DOHH2 (cell line): ENCODE measurements around the gene EML1.

Experiments
- H3F3A ChIP-seq: fragments of 200-600 bp; sonication (generic), shearing (Covaris generic); 2 replicates; pipeline ENCODE4 v1.6.0; 2016; ENCODE audit warnings: antibody characterized with exemption, mild to moderate bottlenecking; ENCODE audit not compliant: control insufficient read depth, insufficient read depth
- H3K27ac ChIP-seq: fragments of 200-600 bp; sonication (generic); 2 replicates; pipeline ENCODE4 v1.5.1; 2014; ENCODE audit warnings: low read depth, mild to moderate bottlenecking, low read length, moderate library complexity
- H3K27me3 ChIP-seq: fragments of 200-600 bp; sonication (generic); 2 replicates; pipeline ENCODE4 v1.6.1; 2014; ENCODE audit warnings: mild to moderate bottlenecking, low read length, mixed read lengths; ENCODE audit not compliant: control insufficient read depth
- H3K36me3 ChIP-seq: fragments of 200-600 bp; sonication (generic); 2 replicates; pipeline ENCODE4 v1.6.1; 2014; ENCODE audit warnings: mild to moderate bottlenecking, low read length, moderate library complexity, mixed read lengths; ENCODE audit not compliant: control insufficient read depth
- H3K4me1 ChIP-seq: fragments of 200-600 bp; sonication (generic); 2 replicates; pipeline ENCODE4 v1.6.1; 2014; ENCODE audit warnings: mild to moderate bottlenecking, low read length, mixed read lengths; ENCODE audit not compliant: control insufficient read depth
- H3K4me2 ChIP-seq: fragments of 200-600 bp; sonication (generic); 2 replicates; pipeline ENCODE4 v1.6.0; 2014; ENCODE audit warnings: mild to moderate bottlenecking, low read length, moderate library complexity
- H3K4me3 ChIP-seq: fragments of 200-600 bp; sonication (generic); 2 replicates; pipeline ENCODE4 v1.5.1; 2014; ENCODE audit warnings: mild to moderate bottlenecking, low read length, mixed read lengths
- H3K79me2 ChIP-seq: fragments of 200-600 bp; sonication (generic); 2 replicates; pipeline ENCODE4 v1.6.1; 2014; ENCODE audit warnings: mild to moderate bottlenecking, low read length, mixed read lengths; ENCODE audit not compliant: control insufficient read depth
- H3K9me2 ChIP-seq: fragments of 200-600 bp; sonication (generic); replicated peaks from 2 replicates; pipeline ENCODE4 v1.6.1; 2014; ENCODE audit warnings: mild to moderate bottlenecking, low read length, mixed read lengths; ENCODE audit not compliant: control insufficient read depth
- H3K9me3 ChIP-seq: fragments of 200-600 bp; sonication (generic); 2 replicates; pipeline ENCODE4 v1.6.1; 2014; ENCODE audit warnings: antibody characterized with exemption, low read length, mixed read lengths; ENCODE audit not compliant: control insufficient read depth, insufficient read depth
- H4K20me1 ChIP-seq: fragments of 200-600 bp; sonication (generic); 2 replicates; pipeline ENCODE4 v1.6.0; 2014; ENCODE audit warnings: low read depth, mild to moderate bottlenecking, antibody characterized with exemption, low read length, moderate library complexity; ENCODE audit not compliant: control insufficient read depth, insufficient read depth
- CTCF ChIP-seq: fragments of 200-600 bp; sonication (generic); IDR thresholded peaks from one replicate; pipeline ENCODE4 v1.5.1; 2014; ENCODE audit warnings: antibody characterized with exemption, mild to moderate bottlenecking, low read depth, low read length; ENCODE audit not compliant: poor library complexity, severe bottlenecking
- EZH2phosphoT487 ChIP-seq: fragments of 200-600 bp; sonication (generic); IDR thresholded peaks from 2 replicates; pipeline ENCODE4 v1.6.1; 2017; ENCODE audit warnings: borderline replicate concordance, mild to moderate bottlenecking, antibody characterized with exemption, low read length, moderate library complexity, mixed read lengths

Gene EML1

GRCh38 chr14:99780690-99781089, 12.5 kb upstream of the EML1 start:
- Histone ChIP-seq H3F3A (no peaks in the 10 kb centered on the region), H3K9me2 (no peaks in the 10 kb centered on the region), H3K27me3 (peaks cover 4% of the 10 kb centered on the region)

GRCh38 chr14:99781091-99781490, 12.1 kb upstream of the EML1 start:
- Histone ChIP-seq H3K4me1 (no peaks in the 10 kb centered on the region), H3F3A (no peaks in the 10 kb centered on the region), H3K27me3 (peaks cover 4% of the 10 kb centered on the region), H3K9me3 (no peaks in the 10 kb centered on the region), H3K9me2 (no peaks in the 10 kb centered on the region), H3K79me2 (no peaks in the 10 kb centered on the region), H3K36me3 (no peaks in the 10 kb centered on the region), H4K20me1 (no peaks in the 10 kb centered on the region), H3K4me3 (no peak overlapping the region), H3K27ac (no peak overlapping the region), H3K4me2 (no peak overlapping the region)
- no peak for TF ChIP-seq CTCF
- no peak for TF ChIP-seq EZH2phosphoT487

More at GRCh38 chr14:99780690-99781089, 12.5 kb upstream of the EML1 start:
- no peaks in the 10 kb centered on the region for H3K9me3 ChIP-seq
- no peak overlapping the region for H3K4me3 ChIP-seq
- TF ChIP-seq CTCF (no peak), EZH2phosphoT487 (no peak)
- no peak overlapping the region for H3K27ac ChIP-seq
- no peaks in the 10 kb centered on the region for H4K20me1 ChIP-seq
- H3K79me2 ChIP-seq = no peaks in the 10 kb centered on the region
- H3K4me1 ChIP-seq = no peaks in the 10 kb centered on the region
- no peak overlapping the region for H3K4me2 ChIP-seq
- H3K36me3 ChIP-seq = no peaks in the 10 kb centered on the region

GRCh38 chr14:99781853-99782610, 11.2 kb upstream of the EML1 start:
- Histone ChIP-seq H3K4me1 (no peaks in the 10 kb centered on the region), H3F3A (no peaks in the 10 kb centered on the region), H3K27me3 (peaks cover 4% of the 10 kb centered on the region), H3K9me2 (no peaks in the 10 kb centered on the region), H3K9me3 (no peaks in the 10 kb centered on the region), H3K27ac (no peak overlapping the region), H3K79me2 (no peaks in the 10 kb centered on the region), H4K20me1 (no peaks in the 10 kb centered on the region), H3K36me3 (no peaks in the 10 kb centered on the region), H3K4me3 (no peak overlapping the region), H3K4me2 (no peak overlapping the region)
- no peak for TF ChIP-seq CTCF
- TF ChIP-seq EZH2phosphoT487 = no peak
